H1 (cell line): ENCODE results near the gene MPV17. TPM values are rescaled to one million over a fixed set of nuclear protein-coding genes. Genes with fewer than 3 reads are reported as not detected.
A peak's percentile ranks its signal among the peaks of the same experiment; 100 is the strongest.

Experiments
- CTCF ChIA-PET: fragments of 300-600 bp; sonication (Branson Sonifier 250); formaldehyde crosslinking; loops from one replicate; lab custom pipeline; 2021; ENCODE audit not compliant: partially characterized antibody; lab: Charles Lee
- POLR2A ChIA-PET: fragments of 300-600 bp; sonication (Branson Sonifier 250); formaldehyde crosslinking; loops from one replicate; lab custom pipeline; 2021; ENCODE audit warnings: inconsistent platforms; ENCODE audit not compliant: partially characterized antibody; lab: Charles Lee
- DNase-seq, 2 experiments: peaks; one replicate each; pipeline versions ENCODE4 v3.0.0 to v3.0.0-alpha.2; 2010 to 2022; ENCODE audit warnings: low spot score in 2 of 2, low read depth in 1 of 2, mixed read lengths in 1 of 2
- FAIRE-seq: peaks from 2 replicates; lab custom pipeline; 2011; peaks lifted over from hg19 to GRCh38; lab: Jason Lieb, UNC
- H2AFZ ChIP-seq: 2 replicates; pipeline ENCODE4 v1.8.1; 2012; ENCODE audit warnings: low read length, inconsistent platforms
- H2AK5ac ChIP-seq: 2 replicates; pipeline ENCODE4 v1.6.1; 2013; ENCODE audit warnings: low read depth, low read length
- H2BK120ac ChIP-seq: replicated peaks from 2 replicates; pipeline ENCODE3; 2013; ENCODE audit warnings: low read depth, low read length, inconsistent platforms
- H2BK12ac ChIP-seq: 2 replicates; pipeline ENCODE4 v1.6.1; 2013; ENCODE audit warnings: low read depth, low read length
- H2BK15ac ChIP-seq: 2 replicates; pipeline ENCODE4 v1.6.1; 2013; ENCODE audit warnings: low read length
- H2BK20ac ChIP-seq: 2 replicates; pipeline ENCODE4 v1.6.1; 2013; ENCODE audit warnings: low read length
- H2BK5ac ChIP-seq: 2 replicates; pipeline ENCODE4 v1.6.1; 2013; ENCODE audit warnings: low read depth, low read length
- H3K14ac ChIP-seq: 2 replicates; pipeline ENCODE4 v1.6.1; 2013; ENCODE audit warnings: inconsistent platforms; ENCODE audit not compliant: insufficient read length
- H3K18ac ChIP-seq: 2 replicates; pipeline ENCODE4 v1.6.1; 2013; ENCODE audit warnings: low read length; ENCODE audit errors: extremely low read depth
- H3K23ac ChIP-seq: 2 replicates; pipeline ENCODE4 v1.6.1; 2013; ENCODE audit warnings: inconsistent platforms; ENCODE audit not compliant: insufficient read length
- H3K23me2 ChIP-seq: 2 replicates; pipeline ENCODE4 v1.6.1; 2013; ENCODE audit warnings: low read depth, low read length
- H3K27ac ChIP-seq: 2 replicates; pipeline ENCODE4 v1.6.1; 2011; ENCODE audit warnings: low read depth, low read length, inconsistent platforms
- H3K27me3 ChIP-seq, 4 experiments: replicated peaks in 1 of 4; 1 replicate in 1 of 4; 2 replicates in 3 of 4; pipeline versions ENCODE4 v1.6.1 to v1.8.1; 2011 to 2013; ENCODE audit warnings: low read length in 3 of 4, mild to moderate bottlenecking in 3 of 4, inconsistent platforms in 2 of 4, mixed read lengths in 2 of 4, moderate library complexity in 1 of 4; ENCODE audit not compliant: control insufficient read depth in 3 of 4, insufficient read depth in 3 of 4; ENCODE audit errors: extremely low read depth in 1 of 4
- H3K36me3 ChIP-seq, 4 experiments: 2 replicates each; pipeline versions ENCODE4 v1.6.1 to v1.8.1; 2011 to 2013; ENCODE audit warnings: mild to moderate bottlenecking in 4 of 4, low read length in 3 of 4, moderate library complexity in 2 of 4, control low read depth in 1 of 4, inconsistent platforms in 1 of 4; ENCODE audit not compliant: insufficient read depth in 4 of 4, control insufficient read depth in 2 of 4
- H3K4ac ChIP-seq: replicated peaks from 2 replicates; pipeline ENCODE3; 2013; ENCODE audit warnings: low read length, low read depth, mixed read lengths, inconsistent platforms; ENCODE audit not compliant: insufficient read length
- H3K4me1 ChIP-seq, 4 experiments: replicated peaks in 1 of 4; 1 replicate in 1 of 4; 2 replicates in 3 of 4; pipeline versions ENCODE4 v1.6.1 to v1.8.1; 2011 to 2013; ENCODE audit warnings: low read length in 3 of 4, inconsistent platforms in 2 of 4, mixed read lengths in 1 of 4; ENCODE audit not compliant: insufficient read depth in 4 of 4, control insufficient read depth in 3 of 4
- H3K4me2 ChIP-seq, 2 experiments: 2 replicates each; pipeline versions ENCODE4 v1.6.1 to v1.8.1; 2011 to 2013; ENCODE audit warnings: low read depth in 2 of 2, low read length in 2 of 2, control low read depth in 1 of 2, inconsistent platforms in 1 of 2, mild to moderate bottlenecking in 1 of 2; ENCODE audit not compliant: insufficient read depth in 1 of 2
- H3K4me3 ChIP-seq, 4 experiments: fragments of 200-600, 300-600 bp in 1 of 4; sonication (generic), shearing (Covaris generic), sonication (Bioruptor Twin) in 1 of 4; 2 replicates each; pipeline versions ENCODE4 v1.5.1 to v1.8.1; 2011 to 2016; ENCODE audit warnings: low read length in 4 of 4, low read depth in 3 of 4, control low read depth in 2 of 4, inconsistent platforms in 2 of 4, mild to moderate bottlenecking in 2 of 4, mixed read lengths in 1 of 4, moderate library complexity in 1 of 4; ENCODE audit not compliant: insufficient read depth in 2 of 4; ENCODE audit errors: extremely low read depth in 1 of 4
- H3K56ac ChIP-seq: replicated peaks from 2 replicates; pipeline ENCODE3; 2013; ENCODE audit warnings: low read depth, mild to moderate bottlenecking, mixed read lengths, low read length, inconsistent platforms; ENCODE audit not compliant: insufficient read length
- H3K79me1 ChIP-seq: 2 replicates; pipeline ENCODE4 v1.6.1; 2013; ENCODE audit warnings: low read depth, low read length, control low read depth
- H3K79me2 ChIP-seq, 2 experiments: 2 replicates each; pipeline versions ENCODE4 v1.6.1 to v1.8.1; 2012 to 2013; ENCODE audit warnings: low read length in 2 of 2, mild to moderate bottlenecking in 2 of 2, inconsistent platforms in 1 of 2; ENCODE audit not compliant: insufficient read depth in 2 of 2, control insufficient read depth in 1 of 2
- H3K9ac ChIP-seq, 4 experiments: replicated peaks in 1 of 4; 1 replicate in 1 of 4; 2 replicates in 3 of 4; pipeline versions ENCODE4 v1.6.1 to v1.8.1; 2011 to 2013; ENCODE audit warnings: low read depth in 3 of 4, low read length in 3 of 4, control low read depth in 2 of 4, mild to moderate bottlenecking in 2 of 4, moderate library complexity in 2 of 4, inconsistent platforms in 1 of 4; ENCODE audit errors: extremely low read depth in 1 of 4
- H3K9me3 ChIP-seq, 2 experiments: 2 replicates each; pipeline versions ENCODE4 v1.6.1 to v1.8.1; 2012 to 2013; ENCODE audit warnings: mild to moderate bottlenecking in 2 of 2, moderate library complexity in 2 of 2, control low read depth in 1 of 2, inconsistent platforms in 1 of 2, low read depth in 1 of 2, low read length in 1 of 2, mixed read lengths in 1 of 2; ENCODE audit not compliant: insufficient read depth in 2 of 2
- H4K20me1 ChIP-seq, 2 experiments: replicated peaks in 1 of 2; 2 replicates each; pipeline versions ENCODE3 to v1.8.1; 2011 to 2013; ENCODE audit warnings: inconsistent platforms in 2 of 2, low read length in 2 of 2, mild to moderate bottlenecking in 1 of 2; ENCODE audit not compliant: insufficient read depth in 2 of 2, control insufficient read depth in 1 of 2
- H4K5ac ChIP-seq: 2 replicates; pipeline ENCODE4 v1.6.1; 2013; ENCODE audit warnings: low read length, low read depth, mixed read lengths, inconsistent platforms; ENCODE audit not compliant: insufficient read length
- H4K8ac ChIP-seq: 2 replicates; pipeline ENCODE4 v1.8.0; 2013; ENCODE audit warnings: mild to moderate bottlenecking, moderate library complexity, low read length, inconsistent platforms; ENCODE audit not compliant: insufficient read depth; ENCODE audit errors: extremely low read depth
- H4K91ac ChIP-seq: replicated peaks from 2 replicates; pipeline ENCODE3; 2013; ENCODE audit warnings: low read length, mixed read lengths, inconsistent platforms; ENCODE audit not compliant: insufficient read length
- BACH1 ChIP-seq: IDR thresholded peaks from 2 replicates; pipeline ENCODE4 v1.6.1; 2012; ENCODE audit warnings: low read length, improper control_type of control experiment
- JUND ChIP-seq: IDR thresholded peaks from 2 replicates; pipeline ENCODE4 v1.6.1; 2011; ENCODE audit warnings: mild to moderate bottlenecking, improper control_type of control experiment, low read length
- MAFK ChIP-seq: IDR thresholded peaks from 2 replicates; pipeline ENCODE4 v1.6.1; 2012; ENCODE audit warnings: low read depth, mild to moderate bottlenecking, improper control_type of control experiment, low read length
- WGBS, 2 experiments: shearing (Covaris generic) in 1 of 2; methylation state at CpG; one replicate each; pipeline versions ENCODE4 v1.1.6 to v1.1.7; 2013 to 2015; ENCODE audit warnings: low lambda C conversion rate in 2 of 2, mixed read lengths in 2 of 2, inconsistent platforms in 1 of 2, low coverage in 1 of 2, missing lambda C conversion rate in 1 of 2; ENCODE audit not compliant: insufficient replicate concordance in 2 of 2, insufficient coverage in 1 of 2, insufficient read length in 1 of 2; ENCODE audit errors: extremely low coverage in 1 of 2, missing lambda C conversion rate in 1 of 2; 5-methylcytosine and 5-hydroxymethylcytosine counted together
- polyA plus RNA-seq, 7 experiments: library from polyadenylated mRNA; depleted of rRNA in 3 of 7; stranded (reverse) in 5 of 7; unstranded in 2 of 7; fragments of >200 nt in 5 of 7; fragments of 200-250 nt in 2 of 7; gene quantifications; 1 replicate in 5 of 7; 2 replicates in 1 of 7; 4 replicates in 1 of 7; pipeline versions ENCODE4 v1.2.1 to v1.2.3, GENCODE V29; 2011 to 2013; ENCODE audit warnings: missing spikeins in 2 of 7, mixed read lengths in 2 of 7
- total RNA-seq: library from RNA; stranded (reverse); fragmentation: NEBNext Ultra II Directional; extraction: Animal tissue kit (Norgen Biotek cat#: 25700); gene quantifications from 2 replicates; pipeline ENCODE4 v1.2.1, GENCODE V29; 2021

The MPV17 gene
- total and polyA plus RNA-seq, 2 of the 8 experiments (the other 6 are each of a cell fraction or from before 2014, with no cell fraction given), result 45.2 to 181 TPM

DNA sequence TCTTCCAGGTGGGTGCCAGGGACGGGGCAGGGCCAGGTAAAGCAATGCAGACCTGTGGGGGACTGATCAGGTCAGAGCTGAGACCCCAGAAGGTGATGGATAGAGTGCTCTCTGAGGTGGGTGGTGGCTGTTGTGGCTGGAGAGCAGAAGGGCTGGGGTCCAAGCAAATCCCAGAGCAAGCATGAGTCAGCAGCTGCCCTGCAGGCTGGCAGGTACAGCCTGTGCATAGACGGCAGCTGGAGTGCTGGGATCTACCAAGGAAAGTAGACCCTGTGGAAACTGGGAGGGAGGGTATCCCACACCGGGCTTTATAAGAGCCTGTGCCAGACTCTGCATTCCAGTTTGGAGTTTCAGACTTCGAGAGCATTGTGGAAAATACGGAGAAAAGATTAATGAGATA is 40.0 kb downstream of the MPV17 start:
- H4K8ac ChIP-seq, result peak overlapping the region; percentile 93; the same call in 1 of the 2 replicates
- H3K14ac ChIP-seq, result no peak overlapping the region
- H3K56ac ChIP-seq, result no peak overlapping the region
- H2AK5ac ChIP-seq, result peak overlapping the region; percentile 75; the same call in 1 of the 2 replicates
- H4K91ac ChIP-seq, result peak overlapping the region; percentile 93
- no peaks in the 10 kb centered on the region for H3K79me1 ChIP-seq
- peak overlapping the region; percentile 96 for H2BK15ac ChIP-seq
- peaks cover 4 to 18% (median 13%) of the 10 kb centered on the region in 4 experiments for H3K4me1 ChIP-seq
- peak overlapping the region; percentile 22 for H4K5ac ChIP-seq
- H3K27me3 ChIP-seq, result peaks cover 0 to 4% (median 0%) of the 10 kb centered on the region in 4 experiments; a peak in 1 of 7 replicates
- peak overlapping the region in 2 of 4 experiments; percentile 22 to 50; a peak in 3 of 7 replicates for H3K9ac ChIP-seq
- peak overlapping the region; percentile 1 to 43 (median 35); a peak in 7 of 8 replicates for H3K4me3 ChIP-seq
- peaks cover 3% of the 10 kb centered on the region for H3K23me2 ChIP-seq
- H2BK20ac ChIP-seq, result peak overlapping the region; percentile 96
- CTCF ChIA-PET, result interaction anchor here (1.2 to 20.2 kb wide), 12 partner anchors 10 to 108 kb away, joined by 3 to 413 read pairs (median 44); partner anchors contain the start of gene SLC30A3
- H3K9me3 ChIP-seq, result no peaks in the 10 kb centered on the region
- 60% methylated on average over 5 of the region's 5 CpGs; no CpG with 5 or more reads in 1 of the 2 experiments for WGBS, 2 experiments
- H3K4me2 ChIP-seq, result peak overlapping the region; percentile 70 to 76
- H2BK12ac ChIP-seq, result peak overlapping the region; percentile 99
- peak overlapping the region; percentile 95 for H3K18ac ChIP-seq
- H4K20me1 ChIP-seq, result no peaks in the 10 kb centered on the region
- DNase-seq (no peak), FAIRE-seq (no peak)
- H2AFZ ChIP-seq, result peak overlapping the region; percentile 27; the same call in 1 of the 2 replicates
- H3K79me2 ChIP-seq, result no peaks in the 10 kb centered on the region
- H3K4ac ChIP-seq, result no peak overlapping the region
- H2BK5ac ChIP-seq, result peak overlapping the region; percentile 97
- H2BK120ac ChIP-seq, result peak overlapping the region; percentile 80
- POLR2A ChIA-PET, result interaction anchor here (1.0 to 11.9 kb wide), 15 partner anchors 10 to 117 kb away, joined by 3 to 149 read pairs (median 7); partner anchors contain the start of genes ATRAID, GTF3C2, MPV17 and SLC30A3
- TF ChIP-seq JUND (no peak), MAFK (peak; percentile 56; the same call in 1 of the 2 replicates), BACH1 (peak; percentile 37; the same call in 1 of the 2 replicates)
- no peaks in the 10 kb centered on the region for H3K36me3 ChIP-seq
- H3K23ac ChIP-seq, result no peak overlapping the region
- no peak overlapping the region for H3K27ac ChIP-seq
